ENCODE measurements around the gene BPIFA3.

BPIFA3 gene

DNA sequence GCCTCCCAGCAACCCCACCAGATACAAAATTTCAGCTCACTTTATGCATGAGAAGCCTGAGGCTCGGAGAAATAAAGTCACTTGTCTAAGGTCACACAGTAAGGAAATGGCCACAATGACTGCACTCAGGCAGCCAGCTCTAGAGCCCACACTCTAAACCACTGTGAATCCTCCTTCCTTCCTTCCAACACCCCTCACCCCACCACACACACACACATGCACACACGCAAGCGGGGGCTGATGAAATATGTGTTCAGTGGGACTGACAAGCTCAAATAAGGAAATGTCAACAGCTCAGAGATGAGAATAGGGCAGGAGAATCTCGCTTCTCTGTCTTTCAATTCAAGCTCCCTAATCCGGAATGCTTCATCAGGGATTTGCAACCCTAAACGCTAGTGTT, 12.7 kb downstream of the BPIFA3 start:
- DNase-seq = no peak

GRCh38 chr20:33231237-33231636, 14.1 kb downstream of the BPIFA3 start:
- DNase-seq = no peak

DNA sequence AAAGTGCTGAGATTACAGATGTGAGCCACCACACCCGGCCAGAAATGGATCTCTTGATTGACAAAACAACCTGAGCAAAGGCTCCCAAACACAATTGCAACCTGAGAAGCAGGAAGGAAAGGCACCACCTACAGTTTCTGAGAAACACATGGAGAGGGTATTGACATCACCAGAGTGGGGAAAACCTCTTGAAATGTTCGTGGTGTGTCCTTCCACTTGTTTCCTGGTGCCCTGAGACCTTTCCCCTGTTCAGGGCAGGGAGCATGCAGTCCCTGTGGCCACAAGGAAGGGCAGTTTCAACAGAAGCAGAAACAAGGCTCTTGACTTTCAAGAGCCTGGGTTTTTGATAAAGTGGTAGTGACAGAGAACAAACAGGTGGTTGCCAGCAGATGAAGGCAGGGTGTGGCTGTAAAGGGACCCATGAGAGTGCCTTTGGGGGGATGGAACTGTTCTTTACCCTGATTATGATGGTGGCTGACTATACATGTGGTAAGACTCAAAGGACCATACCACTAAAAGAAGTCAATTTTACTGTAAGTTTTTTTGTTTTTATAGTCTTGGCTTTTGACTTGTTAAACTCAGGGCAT, 15.4 kb downstream of the BPIFA3 start:
- DNase-seq = no peak

DNA sequence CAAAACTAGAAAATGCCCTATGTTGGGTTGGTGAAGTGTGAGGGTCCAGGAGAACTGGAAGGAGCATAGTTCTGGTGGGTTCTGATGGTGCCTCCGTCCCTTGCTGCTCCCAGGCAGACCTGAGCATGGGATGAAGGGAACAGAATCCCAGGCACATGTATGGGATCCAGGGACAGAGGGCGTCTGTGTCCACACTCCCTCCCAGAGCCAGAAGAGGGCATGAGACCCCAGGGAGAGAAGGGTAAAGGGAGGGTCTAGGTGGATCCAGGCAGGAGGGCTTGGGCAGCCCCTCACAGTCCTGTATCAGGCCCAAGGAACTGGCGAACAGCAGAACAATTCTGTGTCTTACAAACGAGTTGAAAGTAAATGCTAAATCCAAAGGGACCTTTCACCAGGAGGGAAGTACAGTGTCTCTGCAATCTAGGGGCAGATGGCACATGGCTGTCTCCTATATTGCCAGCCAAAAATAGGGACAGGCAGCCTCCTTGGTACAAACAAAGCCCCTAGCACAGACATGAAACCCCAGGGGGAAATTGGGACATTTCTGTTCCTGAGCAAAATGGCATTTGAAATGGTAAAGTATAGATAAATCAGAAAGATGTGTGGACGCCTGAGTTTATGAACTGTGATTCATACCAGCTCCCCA, 16.1 kb downstream of the BPIFA3 start:
- no peak for DNase-seq

DNA sequence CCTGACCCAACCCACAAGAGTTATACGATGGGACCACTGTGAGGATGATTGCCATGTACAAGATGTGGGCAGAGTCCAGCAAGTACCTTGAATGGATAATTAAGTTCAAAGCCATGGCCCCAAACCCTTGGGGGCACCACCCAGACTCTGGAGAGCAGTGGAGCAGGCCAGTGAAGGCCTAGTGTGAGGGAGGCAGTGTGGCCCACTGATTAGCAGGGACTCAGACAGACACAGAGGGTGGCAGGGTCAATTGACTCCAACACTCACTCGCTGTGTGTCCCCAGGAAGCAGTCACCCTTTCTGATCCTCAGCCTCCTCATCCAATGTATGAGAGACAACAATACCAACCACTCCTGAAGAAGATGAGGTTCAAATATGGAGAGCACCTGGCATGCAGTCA, 16.9 kb downstream of the BPIFA3 start:
- no peak for DNase-seq

GRCh38 chr20:33235696-33236095, 18.5 kb downstream of the BPIFA3 start, which contains the start of gene BPIFA1:
Gene BPIFA1, plus strand, starts transcription at chr20:33235996. Its CDS starts 1,716 bp downstream, at chr20:33237712.
- DNase-seq = no peak

DNA sequence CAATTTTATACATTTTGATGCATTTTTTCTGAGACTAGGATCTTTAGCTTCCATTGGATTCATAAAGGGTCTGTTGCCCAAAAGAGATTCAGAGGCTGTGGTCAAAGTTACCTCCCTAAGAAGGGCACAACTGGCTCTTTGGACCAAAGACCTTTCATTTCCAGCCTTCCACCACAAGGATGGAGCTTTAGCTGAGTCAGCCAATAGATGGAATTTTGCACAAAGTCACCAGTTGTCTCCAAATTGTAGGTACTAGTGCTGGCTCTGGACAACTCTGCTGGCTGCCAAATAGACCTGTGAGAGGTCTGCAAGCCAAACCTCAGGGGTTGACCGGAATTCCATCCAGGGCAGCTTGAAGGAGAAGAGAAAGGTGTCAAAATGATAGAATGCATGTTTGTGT, 19.2 kb downstream of the BPIFA3 start:
- DNase-seq = no peak

GRCh38 chr20:33237989-33238388, 20.8 kb downstream of the BPIFA3 start:
- no peak for DNase-seq

- DNase-seq = no peak
Observed at GRCh38 chr20:33239418-33239817, 22.3 kb downstream of the BPIFA3 start.

DNA sequence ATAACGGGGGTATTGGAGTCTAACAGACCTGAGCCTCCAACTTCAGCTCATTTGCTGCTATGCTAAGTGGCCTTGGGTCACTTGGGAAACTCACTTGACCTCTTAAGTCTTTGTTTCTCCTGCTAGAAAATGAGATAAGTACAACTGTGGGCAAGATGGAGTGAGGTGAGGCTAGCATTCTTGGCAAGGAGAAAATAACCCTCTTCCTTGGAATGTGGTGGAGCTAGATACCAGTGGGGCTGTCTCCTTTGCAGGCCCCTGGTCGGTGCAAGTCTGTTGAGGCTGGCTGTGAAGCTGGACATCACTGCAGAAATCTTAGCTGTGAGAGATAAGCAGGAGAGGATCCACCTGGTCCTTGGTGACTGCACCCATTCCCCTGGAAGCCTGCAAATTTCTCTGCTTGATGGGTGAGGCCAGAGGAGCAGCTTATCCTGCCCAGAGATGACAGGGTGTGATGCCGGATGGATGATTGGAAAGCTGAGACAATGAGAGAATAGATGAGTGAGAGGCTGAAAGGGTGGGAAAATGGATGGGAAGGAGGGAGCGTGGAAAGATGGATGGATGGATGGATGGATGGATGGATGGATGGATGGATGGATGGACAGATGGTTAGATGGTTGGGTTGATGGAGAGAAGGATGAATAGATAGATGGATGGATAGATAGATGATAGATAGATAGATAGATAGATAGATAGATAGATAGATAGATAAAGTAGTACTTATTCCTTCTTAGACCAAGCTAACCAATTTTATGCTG, 23.0 kb downstream of the BPIFA3 start:
- DNase-seq = no peak

GRCh38 chr20:33240923-33241322, 23.8 kb downstream of the BPIFA3 start:
- no peak for DNase-seq

- no peak for DNase-seq
Observed at GRCh38 chr20:33242319-33243100, 25.4 kb downstream of the BPIFA3 start.

DNA sequence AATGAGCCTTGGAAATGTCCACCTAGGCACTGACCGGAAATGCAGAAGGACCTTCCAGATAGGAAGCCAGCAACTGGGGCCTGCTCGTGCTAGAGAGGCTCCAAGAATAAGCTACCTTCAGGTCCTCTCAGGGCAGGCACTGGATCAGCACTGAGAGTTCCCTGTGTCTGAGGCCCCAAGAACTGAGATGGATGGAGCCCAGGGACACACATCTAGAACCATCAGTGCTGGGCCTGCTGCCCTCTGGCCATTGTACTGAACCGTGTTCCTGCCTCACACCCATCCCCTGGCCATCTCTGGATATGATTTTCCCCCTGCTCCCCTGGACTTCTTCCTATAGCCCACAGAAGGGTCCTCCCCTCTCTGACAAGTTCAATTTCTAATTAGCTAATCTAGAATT, 28.9 kb downstream of the BPIFA3 start:
- DNase-seq = no peak

DNA sequence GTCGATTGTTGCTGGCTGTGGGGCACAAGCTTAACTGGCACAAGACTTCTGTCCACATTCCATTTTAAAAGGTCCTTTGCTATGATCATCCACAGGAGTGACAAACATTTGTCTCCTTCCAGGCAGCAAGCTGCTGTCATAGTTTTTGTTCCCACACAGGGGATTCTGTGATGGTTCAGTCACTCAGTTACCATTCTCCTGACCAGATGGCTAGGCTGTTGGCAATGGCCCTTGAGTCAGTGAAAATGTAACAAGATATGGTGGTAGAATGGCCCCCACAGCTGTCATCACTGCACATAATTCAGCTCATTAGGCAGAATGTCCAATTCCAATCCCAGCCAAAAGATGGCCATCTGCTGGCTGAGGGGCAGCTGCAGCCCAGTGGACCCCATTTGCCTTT, 32.3 kb downstream of the BPIFA3 start:
- no peak for DNase-seq

GRCh38 chr20:33250666-33251065, 33.5 kb downstream of the BPIFA3 start:
- no peak for DNase-seq

DNA sequence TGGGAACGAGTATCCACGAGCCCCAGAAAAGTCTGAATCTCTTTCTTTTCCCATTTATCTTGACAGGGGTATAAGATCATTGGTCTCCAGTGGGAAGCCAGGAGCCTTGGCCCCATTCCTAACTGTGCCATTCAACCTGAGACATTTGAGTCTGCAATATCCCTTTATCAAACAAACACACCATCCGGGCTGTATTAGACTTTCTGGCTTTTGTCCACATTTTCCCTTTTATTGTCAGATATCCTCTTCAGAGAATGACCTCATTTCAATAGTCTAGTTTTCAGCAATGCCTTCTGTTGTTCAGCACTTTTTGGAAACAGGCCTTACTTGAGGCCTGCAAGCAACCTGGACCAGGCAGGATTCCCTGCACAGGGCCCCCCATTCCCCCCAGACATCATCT, 34.3 kb downstream of the BPIFA3 start:
- DNase-seq = no peak

- DNase-seq = no peak
Observed at GRCh38 chr20:33252460-33252859, 35.3 kb downstream of the BPIFA3 start.

DNA sequence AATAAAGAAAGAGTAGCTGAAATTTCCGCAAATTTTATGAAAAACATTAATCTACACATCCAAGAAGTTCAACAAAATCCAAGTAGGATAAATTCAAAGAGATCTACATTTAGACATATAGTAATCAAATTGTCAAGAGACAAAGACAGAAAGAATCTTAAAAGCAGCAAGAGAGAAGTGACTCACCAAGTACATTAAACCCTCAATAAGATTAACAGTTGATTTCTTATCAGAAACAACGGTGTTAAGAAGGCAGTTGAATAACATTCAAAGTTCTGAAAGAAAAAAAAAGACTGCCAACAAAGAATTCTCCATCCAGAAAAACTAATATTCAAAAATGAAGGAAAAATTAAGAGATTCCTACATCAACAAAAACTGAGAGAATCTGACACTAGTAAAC, 37.9 kb downstream of the BPIFA3 start:
- DNase-seq = no peak

GRCh38 chr20:33257237-33257636, 40.1 kb downstream of the BPIFA3 start:
- no peak for DNase-seq

DNA sequence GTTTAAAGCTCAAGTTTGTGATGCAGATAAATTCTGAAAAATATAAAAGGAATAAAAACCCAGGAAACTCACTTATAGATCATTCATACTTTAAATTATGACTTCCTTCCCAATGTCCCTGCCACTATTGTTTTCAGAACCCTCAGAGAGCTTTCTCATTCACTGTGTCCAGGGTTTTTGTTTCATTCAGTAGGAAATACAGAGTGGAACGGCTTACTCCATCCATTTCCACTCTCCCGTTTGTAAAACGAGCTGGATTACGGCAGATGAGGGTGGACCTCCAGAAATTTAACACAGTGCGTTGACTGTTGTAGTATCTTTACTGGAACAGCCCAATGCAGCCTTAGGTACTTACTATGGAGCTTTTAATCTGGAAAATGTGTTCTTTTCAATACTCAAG, 42.2 kb downstream of the BPIFA3 start:
- no peak for DNase-seq

GRCh38 chr20:33261465-33261864, 44.3 kb downstream of the BPIFA3 start:
- DNase-seq = no peak

DNA sequence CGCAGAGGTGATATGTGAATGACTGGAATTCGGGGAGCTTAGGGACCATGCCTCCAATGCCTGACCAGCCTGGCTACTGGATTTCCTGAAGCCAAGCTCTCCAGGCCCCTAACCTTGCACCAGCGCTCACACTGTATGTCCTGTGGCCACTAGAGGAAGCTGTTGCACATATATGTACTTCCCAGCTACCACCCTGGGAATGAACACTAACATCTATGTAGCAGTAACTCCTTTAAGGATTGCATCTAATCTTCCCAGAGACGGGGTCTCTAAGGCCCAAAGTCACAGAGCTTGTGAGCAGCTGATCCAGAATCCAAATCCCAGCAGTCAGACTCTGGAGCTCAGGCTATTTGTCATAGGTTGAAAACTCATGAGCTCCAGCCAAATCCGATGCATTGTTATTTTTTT, 45.5 kb downstream of the BPIFA3 start:
- peak in 1 of 2 donors; percentile 5 for DNase-seq

DNA sequence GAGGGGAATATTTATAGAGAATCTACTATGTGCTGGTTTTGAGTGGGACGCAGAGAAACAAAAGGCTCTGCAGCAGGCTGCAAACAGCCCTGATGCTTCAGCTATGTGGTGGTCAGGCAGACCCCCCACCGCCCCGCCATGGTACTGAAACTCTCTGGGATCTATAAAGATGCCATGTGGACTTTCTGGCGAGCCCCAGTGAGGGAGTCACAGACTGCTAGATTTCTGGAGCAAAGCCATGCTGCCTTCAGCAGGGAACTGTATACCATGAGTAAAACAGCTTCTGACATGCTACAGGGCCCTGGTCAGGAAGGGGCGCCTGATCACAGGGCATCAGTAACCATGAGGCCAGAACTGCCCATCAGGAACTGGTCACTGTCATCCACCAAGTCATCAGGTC, 46.6 kb downstream of the BPIFA3 start:
- DNase-seq = no peak

- no peak for DNase-seq
Observed at GRCh38 chr20:33267701-33268100, 50.5 kb downstream of the BPIFA3 start.
